Endothelial cell of umbilical vein (primary cell): Measurements from ENCODE around the gene GLDC. TPM values are rescaled to one million over a fixed set of nuclear protein-coding genes. Genes with fewer than 3 reads are reported as not detected.

ENCODE experiments used
- BruUV-seq: library from RNA; stranded (reverse); fragments of 400-500 nt; replicated peaks from 2 replicates; lab custom pipeline; 2021; lab: Mats Ljungman, UMichigan
- CTCF ChIA-PET: fragments of 300-600, 350-600 bp; sonication (Branson Sonifier 250); formaldehyde crosslinking; loops from one replicate; lab custom pipeline; 2021; ENCODE audit warnings: antibody characterized with exemption, inconsistent platforms; lab: Charles Lee
- POLR2A ChIA-PET: fragments of 300-600, 350-600 bp; sonication (Branson Sonifier 250); formaldehyde crosslinking; loops from one replicate; lab custom pipeline; 2021; ENCODE audit warnings: antibody characterized with exemption, inconsistent platforms; lab: Charles Lee
- DNase-seq: peaks from one replicate; pipeline ENCODE4 v3.0.0-alpha.2; 2011; ENCODE audit warnings: low read depth, low spot score
- FAIRE-seq: peaks from 2 replicates; lab custom pipeline; 2011; peaks lifted over from hg19 to GRCh38; lab: Jason Lieb, UNC
- H2AFZ ChIP-seq: 2 replicates; pipeline ENCODE4 v1.6.0; 2012; ENCODE audit warnings: low read depth, low read length, control low read depth, inconsistent platforms
- H3K27ac ChIP-seq: 2 replicates; pipeline ENCODE4 v1.5.1; 2011; ENCODE audit warnings: low read depth, mild to moderate bottlenecking, control low read depth, low read length, moderate library complexity; ENCODE audit not compliant: insufficient read depth
- H3K27me3 ChIP-seq, 2 experiments: 2 replicates each; pipeline versions ENCODE4 v1.6.0 to v1.6.1; 2011; ENCODE audit warnings: low read length in 2 of 2, mixed read lengths in 1 of 2; ENCODE audit not compliant: control insufficient read depth in 2 of 2, insufficient read depth in 2 of 2
- H3K36me3 ChIP-seq, 2 experiments: 2 replicates in 1 of 2; 3 replicates in 1 of 2; pipeline ENCODE4 v1.5.1; 2011; ENCODE audit warnings: low read length in 2 of 2, mild to moderate bottlenecking in 1 of 2, moderate library complexity in 1 of 2; ENCODE audit not compliant: control insufficient read depth in 2 of 2, insufficient read depth in 2 of 2; ENCODE audit errors: extremely low read depth in 1 of 2
- H3K4me1 ChIP-seq: 3 replicates; pipeline ENCODE4 v1.5.1; 2011; ENCODE audit warnings: mild to moderate bottlenecking, low read length; ENCODE audit not compliant: control insufficient read depth, insufficient read depth; ENCODE audit errors: extremely low read depth
- H3K4me2 ChIP-seq: 2 replicates; pipeline ENCODE4 v1.6.1; 2011; ENCODE audit warnings: low read length, control low read depth, mixed read lengths; ENCODE audit not compliant: insufficient read depth
- H3K4me3 ChIP-seq, 3 experiments: fragments of 200-600 bp in 1 of 3; sonication (generic), shearing (Covaris generic) in 1 of 3; replicated peaks in 1 of 3; 2 replicates each; pipeline ENCODE4 v1.5.1; 2011 to 2016; ENCODE audit warnings: control low read depth in 3 of 3, low read length in 3 of 3, mild to moderate bottlenecking in 2 of 3, inconsistent platforms in 1 of 3, low read depth in 1 of 3, moderate library complexity in 1 of 3; ENCODE audit not compliant: insufficient read depth in 1 of 3
- H3K79me2 ChIP-seq: 2 replicates; pipeline ENCODE4 v1.6.0; 2012; ENCODE audit warnings: low read length, inconsistent platforms; ENCODE audit not compliant: control insufficient read depth, insufficient read depth
- H3K9ac ChIP-seq: replicated peaks from 2 replicates; pipeline ENCODE3; 2011; ENCODE audit warnings: low read length, control low read depth; ENCODE audit not compliant: insufficient read depth; ENCODE audit errors: extremely low read depth
- H3K9me1 ChIP-seq: replicated peaks from 3 replicates; pipeline ENCODE4 v1.6.0; 2011; ENCODE audit warnings: mild to moderate bottlenecking, low read length; ENCODE audit not compliant: control insufficient read depth, insufficient read depth; ENCODE audit errors: extremely low read depth
- H3K9me3 ChIP-seq: replicated peaks from 2 replicates; pipeline ENCODE4 v1.5.1; 2012; ENCODE audit warnings: low read length, inconsistent platforms; ENCODE audit not compliant: control insufficient read depth, insufficient read depth
- H4K20me1 ChIP-seq: replicated peaks from 2 replicates; pipeline ENCODE3; 2011; ENCODE audit warnings: mild to moderate bottlenecking, low read length; ENCODE audit not compliant: control insufficient read depth, insufficient read depth; ENCODE audit errors: extremely low read depth
- EZH2 ChIP-seq: IDR thresholded peaks from 2 replicates; pipeline ENCODE4 v1.6.1; 2012; ENCODE audit warnings: borderline replicate concordance, low read depth, mild to moderate bottlenecking, moderate library complexity, low read length, inconsistent platforms; ENCODE audit not compliant: severe bottlenecking
- FOS ChIP-seq: IDR thresholded peaks from 2 replicates; pipeline ENCODE4 v1.6.1; 2011; ENCODE audit warnings: mild to moderate bottlenecking, low read length, moderate library complexity, borderline replicate concordance; ENCODE audit not compliant: insufficient read depth
- GATA2 ChIP-seq: IDR thresholded peaks from 2 replicates; pipeline ENCODE4 v1.7.0; 2011; ENCODE audit warnings: low read depth, mild to moderate bottlenecking, moderate library complexity, mixed read lengths, low read length; ENCODE audit not compliant: insufficient read length, insufficient read depth
- JUN ChIP-seq: IDR thresholded peaks from 2 replicates; pipeline ENCODE4 v1.6.1; 2011; ENCODE audit warnings: borderline replicate concordance, low read depth; ENCODE audit not compliant: insufficient read length, insufficient read depth
- MAX ChIP-seq: IDR thresholded peaks from 2 replicates; pipeline ENCODE4 v1.6.1; 2011; ENCODE audit not compliant: insufficient read depth, insufficient read length
- MYC ChIP-seq: IDR thresholded peaks from one replicate; pipeline ENCODE4 v1.6.1; 2011; ENCODE audit warnings: mild to moderate bottlenecking, low read depth, low read length
- POLR2A ChIP-seq: IDR thresholded peaks from 2 replicates; pipeline ENCODE4 v1.6.1; 2012; ENCODE audit warnings: low read depth, mild to moderate bottlenecking, control low read depth, low read length
- POLR2AphosphoS5 ChIP-seq: IDR thresholded peaks from 2 replicates; pipeline ENCODE4 v1.6.1; 2012; ENCODE audit warnings: low read depth, mild to moderate bottlenecking, control low read depth, low read length, moderate library complexity; ENCODE audit not compliant: insufficient read depth
- dilution Hi-C: fragments of 300-500 bp; cut with MboI; formaldehyde crosslinking; loops from one replicate; pipeline ENCODE4 v1.15.0; 2019; ENCODE audit warnings: low sequenced_read_pairs; ENCODE audit not compliant: extremely low pct_ligation_motif_present
- intact Hi-C: fragments of 100-400 bp; cut with micrococcal nuclease; formaldehyde crosslinking; loops from one replicate; pipeline ENCODE4 v1.10.0; 2022
- polyA plus RNA-seq, 4 experiments: library from polyadenylated mRNA; depleted of rRNA in 3 of 4; stranded (reverse) in 3 of 4; unstranded in 1 of 4; fragments of >200 nt; gene quantifications; 2 replicates each; pipeline versions ENCODE4 v1.2.1 to v1.2.3, GENCODE V29; 2011 to 2012; ENCODE audit warnings: missing spikeins in 1 of 4
- total RNA-seq: library from RNA; stranded (reverse); gene quantifications from 2 replicates; pipeline ENCODE4 v1.2.3, GENCODE V29; 2021
- TF ChIP-seq, protein P1 (sequence below), 2 donors: IDR thresholded peaks; 1 replicate in 1 of 2; 2 replicates in 1 of 2; pipeline ENCODE4 v1.5.1; 2011; ENCODE audit warnings: low read length in 2 of 2, mild to moderate bottlenecking in 2 of 2, moderate library complexity in 2 of 2, control low read depth in 1 of 2, inconsistent platforms in 1 of 2, low read depth in 1 of 2; ENCODE audit not compliant: insufficient read depth in 1 of 2; ENCODE audit errors: extremely low read depth in 1 of 2

Gene GLDC
- total and polyA plus RNA-seq, 2 donors (not counting 3 experiments of a cell fraction or from before 2014, with no cell fraction given), result 1.8 to 2.6 TPM

DNA sequence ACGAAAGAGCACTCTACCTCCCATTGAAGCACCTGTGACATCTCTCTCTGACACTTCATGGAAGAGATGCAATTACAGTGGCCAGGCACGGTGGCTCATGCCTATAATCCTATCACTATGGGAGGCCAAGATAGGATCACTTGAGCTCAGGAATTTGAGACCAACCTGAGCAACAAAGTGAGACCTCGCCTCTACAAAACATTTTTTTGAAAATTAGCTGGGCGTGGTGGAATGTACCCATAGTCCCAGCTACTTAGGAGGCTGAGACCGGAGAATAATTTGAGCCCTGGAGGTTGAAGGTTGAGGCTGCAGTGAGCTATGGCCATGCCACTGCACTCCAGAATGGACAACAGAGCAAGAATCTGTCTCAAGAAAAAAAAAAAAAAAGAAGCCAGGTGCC, 45.5 kb downstream of the GLDC start:
- Histone ChIP-seq H3K27ac (no peak overlapping the region), H3K27me3 (no peaks in the 10 kb centered on the region), H3K9me3 (no peaks in the 10 kb centered on the region), H3K9ac (no peak overlapping the region), H3K36me3 (no peaks in the 10 kb centered on the region), H3K4me1 (no peaks in the 10 kb centered on the region), H3K4me3 (no peak overlapping the region), H3K9me1 (no peaks in the 10 kb centered on the region), H3K4me2 (no peak overlapping the region), H4K20me1 (no peaks in the 10 kb centered on the region), H3K79me2 (no peaks in the 10 kb centered on the region), H2AFZ (no peak overlapping the region)
- TF ChIP-seq JUN (no peak), POLR2AphosphoS5 (no peak), POLR2A (no peak), MYC (no peak), GATA2 (no peak), EZH2 (no peak), FOS (no peak), MAX (no peak)
- TF ChIP-seq, protein P1, sequence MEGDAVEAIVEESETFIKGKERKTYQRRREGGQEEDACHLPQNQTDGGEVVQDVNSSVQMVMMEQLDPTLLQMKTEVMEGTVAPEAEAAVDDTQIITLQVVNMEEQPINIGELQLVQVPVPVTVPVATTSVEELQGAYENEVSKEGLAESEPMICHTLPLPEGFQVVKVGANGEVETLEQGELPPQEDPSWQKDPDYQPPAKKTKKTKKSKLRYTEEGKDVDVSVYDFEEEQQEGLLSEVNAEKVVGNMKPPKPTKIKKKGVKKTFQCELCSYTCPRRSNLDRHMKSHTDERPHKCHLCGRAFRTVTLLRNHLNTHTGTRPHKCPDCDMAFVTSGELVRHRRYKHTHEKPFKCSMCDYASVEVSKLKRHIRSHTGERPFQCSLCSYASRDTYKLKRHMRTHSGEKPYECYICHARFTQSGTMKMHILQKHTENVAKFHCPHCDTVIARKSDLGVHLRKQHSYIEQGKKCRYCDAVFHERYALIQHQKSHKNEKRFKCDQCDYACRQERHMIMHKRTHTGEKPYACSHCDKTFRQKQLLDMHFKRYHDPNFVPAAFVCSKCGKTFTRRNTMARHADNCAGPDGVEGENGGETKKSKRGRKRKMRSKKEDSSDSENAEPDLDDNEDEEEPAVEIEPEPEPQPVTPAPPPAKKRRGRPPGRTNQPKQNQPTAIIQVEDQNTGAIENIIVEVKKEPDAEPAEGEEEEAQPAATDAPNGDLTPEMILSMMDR (IDR thresholded peaks at IDR 0.05; ENCODE audit: extremely low read depth in 1 of 2, insufficient read depth in 1 of 2, low read depth in 1 of 2, low read length in 2 of 2), result no peak
- dilution Hi-C loops, result no loop called here
- FAIRE-seq (no peak), DNase-seq (no peak)
- POLR2A ChIA-PET, result no interaction called here
- CTCF ChIA-PET, result interaction anchor here (1.2 to 1.3 kb wide), 2 partner anchors 238 to 576 kb away, joined by 3 read pairs; no protein-coding TSS in a partner anchor
- intact Hi-C loops, result no loop called here
- no TSS peak for BruUV-seq
